Neuronal stem cell (in vitro differentiated cells): ENCODE measurements around the gene GRIA1.
A peak's percentile ranks its signal among the peaks of the same experiment; 100 is the strongest.

ENCODE experiments used
- DNase-seq: peaks from one replicate; pipeline ENCODE4 v3.0.0-alpha.2; 2013; ENCODE audit warnings: low spot score
- H2AFZ ChIP-seq: one replicate; pipeline ENCODE4 v1.6.1; 2013; ENCODE audit warnings: mild to moderate bottlenecking, low read length, inconsistent platforms
- H2AK5ac ChIP-seq: 2 replicates; pipeline ENCODE4 v1.6.1; 2013; ENCODE audit warnings: low read depth, mild to moderate bottlenecking, inconsistent platforms, low read length, moderate library complexity, mixed read lengths
- H2BK120ac ChIP-seq: 2 replicates; pipeline ENCODE4 v1.6.1; 2013; ENCODE audit warnings: low read depth, mild to moderate bottlenecking, inconsistent platforms, low read length, moderate library complexity, mixed read lengths
- H2BK12ac ChIP-seq: one replicate; pipeline ENCODE4 v1.6.1; 2013; ENCODE audit warnings: low read length, inconsistent platforms
- H2BK15ac ChIP-seq: 2 replicates; pipeline ENCODE4 v1.6.1; 2013; ENCODE audit warnings: mild to moderate bottlenecking, low read length, inconsistent platforms, mixed read lengths
- H2BK5ac ChIP-seq: one replicate; pipeline ENCODE4 v1.6.1; 2013; ENCODE audit warnings: inconsistent platforms, mild to moderate bottlenecking, low read length, moderate library complexity
- H3K14ac ChIP-seq: one replicate; pipeline ENCODE4 v1.6.1; 2013; ENCODE audit warnings: low read length, inconsistent platforms
- H3K18ac ChIP-seq: 2 replicates; pipeline ENCODE4 v1.6.1; 2013; ENCODE audit warnings: low read length, inconsistent platforms
- H3K23ac ChIP-seq: 2 replicates; pipeline ENCODE4 v1.6.1; 2013; ENCODE audit warnings: low read depth, mild to moderate bottlenecking, mixed read lengths, low read length, inconsistent platforms; ENCODE audit not compliant: poor library complexity
- H3K27ac ChIP-seq: replicated peaks from 3 replicates; pipeline ENCODE4 v1.5.1; 2013; ENCODE audit warnings: low read length, inconsistent platforms
- H3K27me3 ChIP-seq, 3 experiments: 2 replicates each; pipeline ENCODE4 v1.6.1; 2013; ENCODE audit warnings: low read length in 3 of 3, mild to moderate bottlenecking in 2 of 3, inconsistent platforms in 1 of 3, low read depth in 1 of 3, mixed read lengths in 1 of 3, moderate library complexity in 1 of 3; ENCODE audit not compliant: control insufficient read depth in 3 of 3, insufficient read depth in 3 of 3
- H3K36me3 ChIP-seq, 2 donors: replicated peaks in 1 of 2; 2 replicates each; pipeline ENCODE4 v1.6.1; 2013; ENCODE audit warnings: low read length in 2 of 2; ENCODE audit not compliant: control insufficient read depth in 2 of 2, insufficient read depth in 2 of 2
- H3K4ac ChIP-seq: 2 replicates; pipeline ENCODE4 v1.6.1; 2013; ENCODE audit warnings: inconsistent platforms, mild to moderate bottlenecking, low read length, moderate library complexity
- H3K4me1 ChIP-seq, 2 donors: 1 replicate in 1 of 2; 2 replicates in 1 of 2; pipeline ENCODE4 v1.6.1; 2013; ENCODE audit warnings: low read length in 2 of 2, low read depth in 1 of 2; ENCODE audit not compliant: control insufficient read depth in 2 of 2, insufficient read depth in 1 of 2
- H3K4me2 ChIP-seq: one replicate; pipeline ENCODE4 v1.6.1; 2013; ENCODE audit warnings: mild to moderate bottlenecking, low read length, inconsistent platforms; ENCODE audit not compliant: insufficient read depth, poor library complexity, severe bottlenecking
- H3K4me3 ChIP-seq, 2 donors: 2 replicates each; pipeline ENCODE4 v1.5.1; 2013; ENCODE audit warnings: low read length in 2 of 2, mild to moderate bottlenecking in 2 of 2, inconsistent platforms in 1 of 2, moderate library complexity in 1 of 2
- H3K79me1 ChIP-seq: one replicate; pipeline ENCODE4 v1.6.1; 2013; ENCODE audit warnings: low read depth, mild to moderate bottlenecking, inconsistent platforms, low read length, moderate library complexity
- H3K9ac ChIP-seq: one replicate; pipeline ENCODE4 v1.6.1; 2013; ENCODE audit warnings: mild to moderate bottlenecking, low read depth, low read length, inconsistent platforms; ENCODE audit not compliant: poor library complexity
- H3K9me3 ChIP-seq, 2 donors: replicated peaks in 1 of 2; 2 replicates each; pipeline versions ENCODE3 to v1.6.1; 2013; ENCODE audit warnings: low read length in 2 of 2, mild to moderate bottlenecking in 2 of 2, inconsistent platforms in 1 of 2, low read depth in 1 of 2, mixed read lengths in 1 of 2, moderate library complexity in 1 of 2; ENCODE audit not compliant: control insufficient read depth in 2 of 2, insufficient read depth in 1 of 2
- H4K8ac ChIP-seq: one replicate; pipeline ENCODE4 v1.6.1; 2013; ENCODE audit warnings: low read depth, mild to moderate bottlenecking, inconsistent platforms, low read length, moderate library complexity
- H4K91ac ChIP-seq: one replicate; pipeline ENCODE4 v1.6.1; 2013; ENCODE audit warnings: low read length, low read depth, mild to moderate bottlenecking, inconsistent platforms; ENCODE audit not compliant: poor library complexity
- WGBS, 2 donors: extraction: QIAGEN DNeasy Blood & Tissue Kit; methylation state at CpG; one replicate each; pipeline ENCODE4 v1.1.7; 2013; ENCODE audit warnings: missing lambda C conversion rate in 2 of 2, mixed read lengths in 1 of 2; ENCODE audit not compliant: insufficient read length in 2 of 2, insufficient replicate concordance in 1 of 2; ENCODE audit errors: extremely low coverage in 2 of 2; 5-methylcytosine and 5-hydroxymethylcytosine counted together

GRIA1 gene

GRCh38 chr5:153818626-153819025 lies 328.2 kb downstream of the GRIA1 start:
- peaks cover 0 to 2% of the 10 kb centered on the region in 2 donors for H3K4me1 ChIP-seq
- H3K4me2 ChIP-seq: no peak overlapping the region
- H3K9me3 ChIP-seq: no peaks in the 10 kb centered on the region
- H3K36me3 ChIP-seq: no peaks in the 10 kb centered on the region
- H2AK5ac ChIP-seq: no peak overlapping the region
- no peak overlapping the region for H2AFZ ChIP-seq
- H3K4me3 ChIP-seq: no peak overlapping the region
- H3K27me3 ChIP-seq: no peaks in the 10 kb centered on the region
- no peaks in the 10 kb centered on the region for H3K79me1 ChIP-seq
- H3K18ac ChIP-seq: no peak overlapping the region
- no peak overlapping the region for H2BK12ac ChIP-seq
- H2BK15ac ChIP-seq: no peak overlapping the region
- WGBS, 2 donors: no CpG with 5 or more reads among the region's 2 CpGs
- no peak overlapping the region for H2BK5ac ChIP-seq
- no peak overlapping the region for H4K8ac ChIP-seq
- H3K9ac ChIP-seq: no peak overlapping the region
- no peak overlapping the region for H2BK120ac ChIP-seq
- no peak overlapping the region for H3K23ac ChIP-seq
- DNase-seq: no peak
- no peak overlapping the region for H3K4ac ChIP-seq
- H3K14ac ChIP-seq: no peak overlapping the region
- no peak overlapping the region for H4K91ac ChIP-seq
- H3K27ac ChIP-seq: no peak overlapping the region

- H3K9me3 ChIP-seq: peaks cover 0 to 4% of the 10 kb centered on the region in 2 donors
- no peaks in the 10 kb centered on the region for H3K36me3 ChIP-seq
- no peak overlapping the region for H3K4me3 ChIP-seq
- no peak overlapping the region for H3K9ac ChIP-seq
- no peak overlapping the region for H3K14ac ChIP-seq
- H4K8ac ChIP-seq: no peak overlapping the region
- no peak overlapping the region for H2BK15ac ChIP-seq
- H3K4ac ChIP-seq: no peak overlapping the region
- peaks cover 2 to 4% of the 10 kb centered on the region in 2 donors for H3K4me1 ChIP-seq
- no peak overlapping the region for H2BK120ac ChIP-seq
- WGBS, 2 donors: no CpG with 5 or more reads among the region's 3 CpGs
- H4K91ac ChIP-seq: no peak overlapping the region
- H3K27me3 ChIP-seq: no peaks in the 10 kb centered on the region
- H2AK5ac ChIP-seq: no peak overlapping the region
- no peak overlapping the region for H2BK5ac ChIP-seq
- H2BK12ac ChIP-seq: no peak overlapping the region
- no peak overlapping the region for H3K18ac ChIP-seq
- DNase-seq: no peak
- H3K23ac ChIP-seq: no peak overlapping the region
- no peak overlapping the region for H3K27ac ChIP-seq
- no peaks in the 10 kb centered on the region for H3K79me1 ChIP-seq
- no peak overlapping the region for H3K4me2 ChIP-seq
- no peak overlapping the region for H2AFZ ChIP-seq
These were observed 332.6 kb downstream of the GRIA1 start for GRCh38 chr5:153823036-153823435.

- Histone ChIP-seq H4K91ac (no peak overlapping the region), H2AK5ac (no peak overlapping the region), H3K9ac (no peak overlapping the region), H3K79me1 (no peaks in the 10 kb centered on the region), H3K27me3 (no peaks in the 10 kb centered on the region), H3K9me3 (peaks cover 0 to 4% of the 10 kb centered on the region in 2 donors), H3K36me3 (no peaks in the 10 kb centered on the region), H4K8ac (no peak overlapping the region), H3K4me3 (no peak overlapping the region), H3K4me1 (peaks cover 1 to 5% of the 10 kb centered on the region in 2 donors), H3K23ac (no peak overlapping the region), H2AFZ (peak overlapping the region; percentile 61), H3K27ac (no peak overlapping the region), H3K18ac (peak overlapping the region; percentile 17), H3K4ac (no peak overlapping the region), H2BK120ac (no peak overlapping the region), H3K14ac (no peak overlapping the region), H2BK5ac (no peak overlapping the region), H3K4me2 (no peak overlapping the region), H2BK12ac (peak overlapping the region; percentile 8), H2BK15ac (no peak overlapping the region)
- no CpG with 5 or more reads among the region's 6 CpGs for WGBS, 2 donors
- no peak for DNase-seq
These were observed 334.4 kb downstream of the GRIA1 start for GRCh38 chr5:153824909-153825308.

GRCh38 chr5:153827397-153827796 lies 336.9 kb downstream of the GRIA1 start:
- H2BK15ac ChIP-seq: no peak overlapping the region
- no peak overlapping the region for H3K9ac ChIP-seq
- H3K36me3 ChIP-seq: no peaks in the 10 kb centered on the region
- H3K4me3 ChIP-seq: no peak overlapping the region
- no peak overlapping the region for H3K14ac ChIP-seq
- no peaks in the 10 kb centered on the region for H3K27me3 ChIP-seq
- no peak overlapping the region for H2BK5ac ChIP-seq
- H3K27ac ChIP-seq: no peak overlapping the region
- no peak overlapping the region for H3K23ac ChIP-seq
- peaks cover 0 to 4% of the 10 kb centered on the region in 2 donors for H3K9me3 ChIP-seq
- no peak for DNase-seq
- H3K18ac ChIP-seq: no peak overlapping the region
- H2BK12ac ChIP-seq: no peak overlapping the region
- H2AK5ac ChIP-seq: no peak overlapping the region
- H2AFZ ChIP-seq: no peak overlapping the region
- H2BK120ac ChIP-seq: no peak overlapping the region
- no CpG with 5 or more reads among the region's 4 CpGs for WGBS, 2 donors
- no peak overlapping the region for H4K91ac ChIP-seq
- no peaks in the 10 kb centered on the region for H3K79me1 ChIP-seq
- H4K8ac ChIP-seq: no peak overlapping the region
- no peak overlapping the region for H3K4ac ChIP-seq
- H3K4me2 ChIP-seq: no peak overlapping the region
- H3K4me1 ChIP-seq: peaks cover 1 to 5% of the 10 kb centered on the region in 2 donors
